ENCODE measurements around the gene ZFP82. TPM values are rescaled to one million over a fixed set of nuclear protein-coding genes. Genes with fewer than 3 reads are reported as not detected.

The ZFP82 gene
- total RNA-seq, result 5.1 and 5.7 TPM in 2 replicates

DNA sequence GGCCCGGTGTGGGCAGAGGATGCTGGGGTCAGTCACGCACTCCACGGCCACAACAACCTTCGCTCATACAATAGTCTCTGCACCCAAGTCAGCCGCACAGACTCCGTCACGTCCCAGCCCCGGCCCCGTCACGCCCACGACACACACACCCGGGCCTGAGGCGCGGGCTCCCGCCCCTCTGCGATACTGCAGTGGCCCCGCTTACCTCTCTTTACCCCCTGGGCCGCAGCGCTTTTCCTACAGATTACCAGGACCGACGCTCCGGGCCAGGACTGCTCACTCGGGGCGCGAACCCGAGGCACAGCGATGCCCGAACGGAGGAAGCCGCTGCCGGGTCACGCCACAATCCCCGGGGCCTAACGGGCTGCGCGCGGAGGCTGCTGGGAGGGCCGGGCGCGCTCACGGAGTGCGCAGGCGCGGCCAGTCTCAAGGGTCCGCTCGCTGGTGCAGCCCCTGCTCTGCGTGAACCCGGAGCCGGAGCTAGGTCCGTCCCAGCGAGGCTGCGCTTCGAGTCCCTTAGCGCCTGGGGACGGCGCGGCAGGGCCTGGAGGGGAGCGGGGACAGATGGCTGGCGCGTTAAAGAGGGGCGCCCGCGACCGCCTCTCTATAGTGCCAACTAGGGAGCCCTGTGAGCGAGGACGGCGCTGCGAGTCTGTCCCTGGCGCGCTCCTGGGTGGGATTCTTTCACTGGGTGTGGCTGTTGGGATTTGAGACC lies at the start of gene ZFP82:
Gene ZFP82 (minus strand): TSS at position 358 of the 715 bp plus-strand sequence. CDS start 8,855 bp downstream, outside the sequence.

DNA sequence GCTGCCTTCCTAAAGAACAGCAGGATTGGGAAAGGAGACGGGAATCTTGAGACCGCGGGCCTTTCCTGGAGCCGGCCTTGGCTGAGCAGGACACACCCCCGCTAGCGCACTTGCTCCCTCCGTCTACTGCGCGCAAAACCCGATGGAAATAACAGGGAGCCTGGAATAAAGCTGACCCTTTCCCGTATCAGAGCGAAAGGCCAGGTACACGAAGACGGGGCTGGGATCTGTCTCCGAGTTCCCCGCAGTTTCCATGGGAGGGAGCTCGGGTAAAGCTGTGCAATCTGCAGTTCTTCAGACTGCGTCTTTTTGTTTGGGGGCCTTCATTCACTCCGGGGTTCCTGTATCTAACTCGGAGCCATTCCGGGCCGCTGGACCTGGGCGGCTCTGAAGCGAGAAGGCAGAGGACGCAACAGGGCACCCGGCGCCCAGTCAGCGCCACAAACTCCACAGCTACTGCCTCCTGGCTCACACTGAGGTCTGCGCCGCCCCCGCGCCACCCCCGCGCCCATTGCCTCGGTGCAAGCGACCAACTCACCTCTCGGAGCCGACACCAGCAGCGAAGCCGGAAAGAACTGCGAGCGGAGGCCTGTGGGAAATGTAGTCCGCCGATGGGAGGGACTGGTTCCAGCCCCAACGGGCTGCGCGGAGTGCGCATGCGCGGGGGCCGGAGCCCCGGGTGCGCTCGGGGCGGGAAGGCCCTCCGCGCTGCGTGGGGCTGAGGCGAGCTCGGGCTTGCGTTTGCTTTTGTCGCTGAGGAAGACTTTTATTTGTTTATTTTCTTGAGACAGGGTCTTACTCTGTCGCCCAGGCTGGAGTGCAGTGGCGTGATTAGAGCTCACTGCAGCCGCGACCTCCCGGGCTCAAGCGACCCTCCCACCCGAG lies 39.6 kb downstream of the ZFP82 start, which contains the start of gene ZFP14:
Gene ZFP14 (minus strand): TSS at position 577 of the 885 bp plus-strand sequence. CDS start 11,309 bp downstream, outside the sequence.

Other genes starting within 250 kb of the ZFP82 start
- gene ZNF565, start 204.0 kb downstream of the ZFP82 start, total RNA-seq, result 5.9 and 7.1 TPM in 2 replicates
- gene ZNF146, start 203.5 kb downstream of the ZFP82 start, total RNA-seq, result 83.0 and 86.5 TPM in 2 replicates
- 3.4 and 4.7 TPM in 2 replicates for gene ZFP14, start 39.4 kb downstream of the ZFP82 start, total RNA-seq
- gene ZNF566, start 70.9 kb upstream of the ZFP82 start, total RNA-seq, result 6.6 and 8.5 TPM in 2 replicates
- 7.9 and 10.0 TPM in 2 replicates for gene ZNF260, start 109.6 kb upstream of the ZFP82 start, total RNA-seq
- 7.0 and 8.2 TPM in 2 replicates for gene ZNF529, start 154.6 kb upstream of the ZFP82 start, total RNA-seq
- gene ZNF382, start 186.7 kb upstream of the ZFP82 start, total RNA-seq, result 4.7 and 8.6 TPM in 2 replicates
- gene ZNF461, start 248.2 kb upstream of the ZFP82 start, total RNA-seq, result 10.9 and 12.9 TPM in 2 replicates

Data from aortic smooth muscle cell (primary cell).